Kidney epithelial cell (primary cell): ENCODE data around the gene IL23R. TPM values are rescaled to one million over a fixed set of nuclear protein-coding genes. Genes with fewer than 3 reads are reported as not detected.

Source experiments
- DNase-seq: peaks from one replicate; pipeline ENCODE4 v3.0.0-alpha.2; 2010; ENCODE audit warnings: low read depth
- H3K27me3 ChIP-seq: 2 replicates; pipeline ENCODE4 v1.6.0; 2011; ENCODE audit warnings: low read length; ENCODE audit not compliant: control insufficient read depth, insufficient read depth
- H3K36me3 ChIP-seq: 2 replicates; pipeline ENCODE4 v1.5.1; 2011; ENCODE audit warnings: low read length; ENCODE audit not compliant: control insufficient read depth, insufficient read depth
- H3K4me3 ChIP-seq: 2 replicates; pipeline ENCODE4 v1.5.1; 2011; ENCODE audit warnings: low read depth, mild to moderate bottlenecking, control low read depth, low read length
- CTCF ChIP-seq: IDR thresholded peaks from 2 replicates; pipeline ENCODE4 v1.5.1; 2011; ENCODE audit warnings: mild to moderate bottlenecking, moderate library complexity, low read length, control low read depth, inconsistent platforms; ENCODE audit not compliant: insufficient read depth, poor library complexity, severe bottlenecking
- total RNA-seq: library from RNA; depleted of rRNA; stranded (reverse); fragments of >200 nt; gene quantifications from 2 replicates; pipeline ENCODE4 v1.2.3, GENCODE V29; 2015

IL23R gene
- total RNA-seq, 1 donor from 2014 or later = not detected

GRCh38 chr1:67213164-67213563, 46.9 kb downstream of the IL23R start:
- no peak for DNase-seq
- Histone ChIP-seq H3K4me3 (no peak overlapping the region), H3K36me3 (no peaks in the 10 kb centered on the region), H3K27me3 (no peaks in the 10 kb centered on the region)
- peak; percentile 66 for TF ChIP-seq CTCF

GRCh38 chr1:67213948-67214347, 47.7 kb downstream of the IL23R start:
- H3K4me3 ChIP-seq = no peak overlapping the region
- DNase-seq = no peak
- H3K27me3 ChIP-seq = no peaks in the 10 kb centered on the region
- TF ChIP-seq CTCF = no peak
- no peaks in the 10 kb centered on the region for H3K36me3 ChIP-seq

DNA sequence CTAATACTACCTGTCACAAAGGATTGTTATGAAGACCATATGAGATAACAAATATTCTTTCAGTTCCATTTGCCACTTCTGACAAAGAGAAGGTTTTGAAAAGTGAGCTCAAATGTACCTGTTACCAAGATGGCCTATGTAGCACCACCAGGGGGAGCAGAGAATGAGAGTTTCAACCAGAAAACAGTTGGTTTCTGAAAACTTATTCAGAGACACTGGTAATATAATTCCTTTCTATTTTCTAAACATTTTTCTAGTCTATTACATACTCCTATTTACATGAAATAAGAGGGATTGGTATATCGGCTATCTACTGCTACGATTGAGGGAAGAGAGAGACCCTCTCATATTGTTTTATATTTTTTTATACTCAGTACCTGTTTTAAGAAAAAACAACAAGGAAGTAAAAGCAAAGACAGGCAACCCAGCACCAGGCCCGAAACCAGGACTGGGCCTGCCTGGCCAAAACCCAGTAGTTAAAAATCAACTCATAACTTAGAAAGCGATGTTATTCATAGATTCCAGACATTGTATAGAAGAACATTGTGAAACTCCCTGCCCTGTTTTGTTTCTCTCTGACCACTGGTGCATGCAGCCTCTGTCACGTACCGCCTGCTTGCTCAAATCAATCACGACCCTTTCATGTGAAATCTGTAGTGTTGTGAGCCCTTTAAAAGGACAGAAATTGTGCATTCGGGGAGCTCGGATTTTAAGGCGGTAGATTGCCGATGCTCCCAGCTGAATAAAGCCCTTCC, 48.3 kb downstream of the IL23R start:
- Histone ChIP-seq H3K27me3 (no peaks in the 10 kb centered on the region), H3K4me3 (no peak overlapping the region), H3K36me3 (no peaks in the 10 kb centered on the region)
- no peak for DNase-seq
- peak; percentile 65 for TF ChIP-seq CTCF

DNA sequence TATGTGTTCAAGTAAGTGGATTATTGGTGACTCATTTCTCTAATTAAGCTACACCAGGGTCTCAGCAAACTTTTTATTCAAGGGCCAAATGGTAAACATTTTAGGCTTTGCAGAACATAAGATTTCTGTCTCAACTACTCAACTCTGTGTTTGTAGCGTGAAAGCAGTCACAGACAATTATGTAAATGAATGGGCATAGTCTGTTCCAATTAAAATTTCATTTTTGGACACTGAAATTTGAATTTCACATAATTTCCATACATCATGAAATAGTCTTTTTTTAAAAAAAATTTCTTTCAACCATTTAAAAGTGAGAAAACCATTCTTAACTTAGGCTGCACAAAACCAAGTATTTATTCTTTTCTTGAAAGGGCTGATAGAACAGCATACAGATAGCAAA, 50.1 kb downstream of the IL23R start:
- DNase-seq = no peak
- TF ChIP-seq CTCF = no peak
- H3K36me3 ChIP-seq = no peaks in the 10 kb centered on the region
- no peak overlapping the region for H3K4me3 ChIP-seq
- no peaks in the 10 kb centered on the region for H3K27me3 ChIP-seq

DNA sequence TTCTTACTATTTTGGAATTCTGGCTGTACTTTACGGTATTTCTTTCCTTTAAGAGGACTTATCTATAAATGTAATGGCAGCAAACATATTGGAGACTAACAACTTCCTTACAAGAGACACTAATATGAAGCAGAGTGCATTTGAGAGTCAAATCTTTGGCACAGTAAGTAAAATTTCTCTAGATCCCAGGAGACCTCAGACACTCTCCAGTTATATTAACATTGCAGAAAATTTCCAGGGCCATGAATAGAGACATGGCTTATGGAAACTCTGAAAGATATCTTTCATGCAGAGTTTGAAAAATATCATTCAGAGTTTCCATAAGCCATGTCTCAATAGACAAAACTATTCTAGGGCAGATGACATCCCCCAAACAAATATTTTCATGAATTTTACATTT, 51.2 kb downstream of the IL23R start:
- no peak for DNase-seq
- Histone ChIP-seq H3K36me3 (no peaks in the 10 kb centered on the region), H3K27me3 (no peaks in the 10 kb centered on the region), H3K4me3 (no peak overlapping the region)
- TF ChIP-seq CTCF = no peak

DNA sequence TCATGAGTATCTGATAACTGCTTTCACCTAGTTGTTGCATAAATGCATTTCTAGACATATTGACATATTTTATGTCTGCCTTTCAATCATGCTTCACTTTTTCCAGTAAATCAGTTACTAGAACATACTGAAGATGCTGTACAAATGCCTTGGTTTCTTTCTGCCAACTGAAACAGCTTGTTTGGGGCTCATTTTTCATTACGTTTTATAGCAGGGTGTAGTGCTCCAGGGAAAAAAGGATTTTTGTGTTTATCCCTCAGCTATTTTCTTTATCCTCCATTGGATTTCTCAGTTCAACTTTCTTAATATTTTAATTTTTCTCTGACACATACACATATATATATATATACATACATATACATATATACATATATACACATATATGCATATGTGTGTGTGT, 51.7 kb downstream of the IL23R start:
- no peaks in the 10 kb centered on the region for H3K36me3 ChIP-seq
- no peak for DNase-seq
- no peak for TF ChIP-seq CTCF
- H3K4me3 ChIP-seq = no peak overlapping the region
- H3K27me3 ChIP-seq = no peaks in the 10 kb centered on the region
